DMS 273 treated with DMSO at 0.1 percent for 48 hours (cell line): Measurements from ENCODE around the gene MAB21L4.
"Not testable (repeated sequence)": the region's sequence is repeated elsewhere in the genome, so short reads cannot be mapped to it uniquely, and the experiment has no call there.

ENCODE experiments used
- DNase-seq: peaks from one replicate; lab custom pipeline; 2025; lab: John Stamatoyannopoulos, UW

MAB21L4 gene

GRCh38 chr2:240857039-240858008 is 38.6 kb downstream of the MAB21L4 start:
- no peak for DNase-seq

GRCh38 chr2:240856151-240856980 is 39.6 kb downstream of the MAB21L4 start:
- DNase-seq, result no peak

- no peak for DNase-seq
Observed at GRCh38 chr2:240855670-240856069, 40.3 kb downstream of the MAB21L4 start.

GRCh38 chr2:240852671-240853314 is 43.2 kb downstream of the MAB21L4 start:
- DNase-seq, result no peak

- peak; percentile 51 for DNase-seq
Observed at GRCh38 chr2:240851078-240851991, 44.6 kb downstream of the MAB21L4 start.

GRCh38 chr2:240850756-240851077 is 45.2 kb downstream of the MAB21L4 start:
- DNase-seq, result no peak

- no peak for DNase-seq
Observed at GRCh38 chr2:240850026-240850425, 45.9 kb downstream of the MAB21L4 start.

GRCh38 chr2:240848900-240849680 is 46.9 kb downstream of the MAB21L4 start:
- DNase-seq, result no peak

GRCh38 chr2:240847817-240848216 is 48.1 kb downstream of the MAB21L4 start:
- DNase-seq, result no peak

- DNase-seq, result no peak
Observed at GRCh38 chr2:240846873-240847595, 48.9 kb downstream of the MAB21L4 start.

- DNase-seq, result not testable (repeated sequence)
Observed at GRCh38 chr2:240846309-240846708, 49.6 kb downstream of the MAB21L4 start.

GRCh38 chr2:240840435-240841060 is 55.4 kb downstream of the MAB21L4 start:
- no peak for DNase-seq

GRCh38 chr2:240839152-240840143 is 56.5 kb downstream of the MAB21L4 start:
- DNase-seq, result no peak

- no peak for DNase-seq
Observed at GRCh38 chr2:240837621-240838020, 58.3 kb downstream of the MAB21L4 start.

GRCh38 chr2:240836781-240837467 is 59.0 kb downstream of the MAB21L4 start:
- no peak for DNase-seq
